ENCODE data around the gene NAGS. TPM values are rescaled to one million over a fixed set of nuclear protein-coding genes. Genes with fewer than 3 reads are reported as not detected.
"Not testable (repeated sequence)": the region's sequence is repeated elsewhere in the genome, so short reads cannot be mapped to it uniquely, and the experiment has no call there.

Gene NAGS
- total RNA-seq, 4 donors from 2014 or later, result 8.3 to 74.1 (median 57.3) TPM

- peaks cover 0 to 31% (median 0%) of the 10 kb centered on the region in 3 donors for H3K36me3 ChIP-seq
- no peak for DNase-seq
- no peaks in the 10 kb centered on the region for H3K9me3 ChIP-seq
- no peak overlapping the region for H3K27ac ChIP-seq
- H3K4me1 ChIP-seq, result peaks cover 0 to 21% (median 16%) of the 10 kb centered on the region in 4 donors
- H3K4me3 ChIP-seq, result no peak overlapping the region
- TF ChIP-seq POLR2A (IDR thresholded peaks at IDR 0.05), result no peak
- TF ChIP-seq CTCF (IDR thresholded peaks at IDR 0.05), result no peak
- H3K27me3 ChIP-seq, result no peaks in the 10 kb centered on the region
Observed at GRCh38 chr17:44011876-44012275, 7.5 kb downstream of the NAGS start.

GRCh38 chr17:44012391-44012790, 8.0 kb downstream of the NAGS start:
- DNase-seq, result no peak
- Histone ChIP-seq H3K4me1 (peaks cover 0 to 18% (median 13%) of the 10 kb centered on the region in 4 donors), H3K27me3 (no peaks in the 10 kb centered on the region), H3K27ac (no peak overlapping the region), H3K36me3 (peaks cover 0 to 29% (median 0%) of the 10 kb centered on the region in 3 donors), H3K9me3 (no peaks in the 10 kb centered on the region), H3K4me3 (no peak overlapping the region)
- no peak for TF ChIP-seq POLR2A (IDR thresholded peaks at IDR 0.05)
- TF ChIP-seq CTCF (IDR thresholded peaks at IDR 0.05), result no peak

- Histone ChIP-seq H3K4me3 (no peak overlapping the region), H3K27ac (no peak overlapping the region), H3K27me3 (no peaks in the 10 kb centered on the region), H3K36me3 (peaks cover 0 to 24% (median 0%) of the 10 kb centered on the region in 3 donors), H3K4me1 (peaks cover 0 to 13% (median 8%) of the 10 kb centered on the region in 4 donors), H3K9me3 (no peaks in the 10 kb centered on the region)
- TF ChIP-seq CTCF (IDR thresholded peaks at IDR 0.05) (no peak), POLR2A (IDR thresholded peaks at IDR 0.05) (no peak)
- no peak for DNase-seq
Observed at GRCh38 chr17:44012874-44013273, 8.5 kb downstream of the NAGS start.

GRCh38 chr17:44014133-44014436, 9.7 kb downstream of the NAGS start:
- H3K27ac ChIP-seq, result peak overlapping the region in 2 of 4 donors; percentile 74 to 76
- no peak for DNase-seq

GRCh38 chr17:44014437-44015172, 10.2 kb downstream of the NAGS start, which contains the start of gene TMEM101:
Gene TMEM101, minus strand, starts transcription at chr17:44014963. Its CDS starts 11 bp downstream, at chr17:44014952.
- Histone ChIP-seq H3K36me3 (peaks cover 0 to 7% (median 0%) of the 10 kb centered on the region in 3 donors), H3K27ac (peak within 1 kb of the TSS; percentile 48 to 76 (median 72)), H3K27me3 (no peaks in the 10 kb centered on the region), H3K4me1 (peaks cover 0 to 10% (median 7%) of the 10 kb centered on the region in 4 donors), H3K4me3 (peak within 1 kb of the TSS; percentile 71 to 94 (median 76)), H3K9me3 (no peaks in the 10 kb centered on the region)
- TF ChIP-seq CTCF (IDR thresholded peaks at IDR 0.05), result peak in 1 of 6 experiments; percentile 2
- peak in 1 of 2 donors; percentile 22 for TF ChIP-seq POLR2A (IDR thresholded peaks at IDR 0.05)
- DNase-seq, result peak; percentile 88 to 96 (median 89)

More at GRCh38 chr17:44014133-44014436, 9.7 kb downstream of the NAGS start:
- Histone ChIP-seq H3K27me3 (no peaks in the 10 kb centered on the region), H3K4me1 (peaks cover 0 to 10% (median 7%) of the 10 kb centered on the region in 4 donors), H3K36me3 (peaks cover 0 to 12% (median 0%) of the 10 kb centered on the region in 3 donors), H3K4me3 (peak overlapping the region; percentile 71 to 94 (median 76)), H3K9me3 (no peaks in the 10 kb centered on the region)
- TF ChIP-seq CTCF (IDR thresholded peaks at IDR 0.05) (no peak), POLR2A (IDR thresholded peaks at IDR 0.05) (no peak)

GRCh38 chr17:44021227-44021626, 16.8 kb downstream of the NAGS start:
- H3K27me3 ChIP-seq, H3K27ac ChIP-seq, H3K9me3 ChIP-seq, DNase-seq, H3K4me3 ChIP-seq, H3K36me3 ChIP-seq, H3K4me1 ChIP-seq: not testable (repeated sequence)
